GM18951 (cell line): ENCODE results near the gene CDH1.
A peak's percentile ranks its signal among the peaks of the same experiment; 100 is the strongest.

Experiments
- POLR2A ChIP-seq: IDR thresholded peaks from 4 replicates; pipeline ENCODE4 v1.6.1; 2011; ENCODE audit warnings: mild to moderate bottlenecking; ENCODE audit not compliant: insufficient read length, insufficient read depth; ENCODE audit errors: extremely low read depth
- in situ Hi-C: fragments of 300-500 bp; cut with MboI; formaldehyde crosslinking; loops from one replicate; pipeline ENCODE4 v1.12.0; 2022; ENCODE audit warnings: low sequenced_read_pairs, mixed read lengths, inconsistent platforms; ENCODE audit not compliant: unreplicated experiment

Gene CDH1

GRCh38 chr16:68760671-68761275 lies 23.7 kb downstream of the CDH1 start:
- peak; percentile 17 for TF ChIP-seq POLR2A
- in situ Hi-C loops: no loop called here

DNA sequence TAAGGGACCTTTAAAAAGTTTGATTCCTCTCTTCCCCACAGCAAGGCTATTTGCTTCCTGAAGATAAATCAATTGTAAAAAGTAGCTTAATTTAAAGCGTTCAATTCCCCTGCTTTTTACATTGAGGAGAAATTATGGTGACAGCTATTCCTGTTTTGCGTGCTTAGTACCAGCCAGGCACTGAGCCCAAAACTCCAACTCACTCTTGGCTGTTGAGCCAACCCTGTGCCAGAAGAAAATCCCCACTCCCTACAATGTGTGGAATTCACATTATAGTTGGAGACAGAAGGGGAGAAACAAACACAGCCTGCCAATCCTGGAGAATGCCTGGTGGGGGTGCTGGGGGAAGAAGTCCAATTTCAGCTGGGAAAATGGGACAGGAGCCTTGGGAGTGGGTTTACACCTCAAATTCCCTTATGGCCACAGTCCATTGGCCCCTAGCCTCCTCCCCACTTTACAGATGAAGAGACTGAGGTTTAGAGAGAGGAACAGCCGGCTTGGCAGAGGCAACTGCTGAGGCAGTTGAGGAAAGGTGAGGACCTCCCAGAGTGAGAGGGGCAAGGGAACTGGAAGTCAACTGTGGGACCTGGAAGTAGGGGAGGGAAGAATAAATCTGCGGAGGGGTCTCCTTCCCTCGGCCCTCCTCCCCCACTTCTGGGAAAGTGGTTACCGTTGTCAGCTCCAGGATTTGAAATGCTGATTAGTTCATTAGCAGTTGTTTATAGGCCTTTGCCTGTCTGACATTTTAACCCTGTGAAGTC lies 26.1 kb downstream of the CDH1 start:
- TF ChIP-seq POLR2A: no peak
- in situ Hi-C loops: no loop called here

DNA sequence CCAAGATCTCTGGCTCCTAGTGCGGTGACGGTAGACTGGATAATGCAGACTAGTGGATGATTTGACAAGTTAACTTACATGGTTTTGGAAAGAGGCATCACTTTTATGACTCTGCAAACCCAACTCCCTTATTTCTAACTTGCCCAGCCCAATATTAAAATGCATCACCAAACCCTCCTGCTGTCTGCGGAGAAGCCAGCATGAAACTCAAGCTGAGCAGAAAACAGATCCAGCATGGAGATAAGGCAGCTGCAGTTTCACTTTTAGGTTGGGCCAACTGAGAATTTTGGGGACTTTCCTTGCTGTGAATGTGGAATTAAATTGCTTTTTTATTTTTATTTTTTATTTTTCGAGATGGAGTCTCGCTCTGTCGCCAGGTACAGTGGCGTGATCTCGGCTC lies 27.8 kb downstream of the CDH1 start:
- no peak for TF ChIP-seq POLR2A
- in situ Hi-C loops: no loop called here

- TF ChIP-seq POLR2A: no peak
- in situ Hi-C loops: no loop called here
Measured at GRCh38 chr16:68767581-68767980, 30.5 kb downstream of the CDH1 start.

DNA sequence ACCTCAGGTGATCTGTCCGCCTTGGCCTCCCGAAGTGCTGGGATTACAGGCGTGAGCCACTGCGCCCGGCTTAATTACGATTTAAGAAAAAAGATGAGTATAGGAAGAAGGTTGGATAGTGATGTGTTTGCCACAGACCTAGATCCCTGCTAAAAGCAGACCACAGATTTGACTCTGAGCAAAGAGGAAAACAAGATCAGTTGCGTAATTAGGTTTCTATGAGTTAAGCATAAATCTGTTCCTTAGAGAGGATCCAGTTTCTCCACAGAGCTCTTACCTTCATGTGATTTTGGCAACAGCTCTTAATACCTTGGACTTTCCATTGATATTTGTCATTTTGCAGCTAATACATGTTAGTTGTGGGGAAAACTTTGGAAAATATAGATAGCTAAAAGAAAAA lies 31.1 kb downstream of the CDH1 start:
- in situ Hi-C loops: no loop called here
- TF ChIP-seq POLR2A: no peak

- in situ Hi-C loops: no loop called here
- TF ChIP-seq POLR2A: no peak
Measured at GRCh38 chr16:68768771-68769170, 31.7 kb downstream of the CDH1 start.

DNA sequence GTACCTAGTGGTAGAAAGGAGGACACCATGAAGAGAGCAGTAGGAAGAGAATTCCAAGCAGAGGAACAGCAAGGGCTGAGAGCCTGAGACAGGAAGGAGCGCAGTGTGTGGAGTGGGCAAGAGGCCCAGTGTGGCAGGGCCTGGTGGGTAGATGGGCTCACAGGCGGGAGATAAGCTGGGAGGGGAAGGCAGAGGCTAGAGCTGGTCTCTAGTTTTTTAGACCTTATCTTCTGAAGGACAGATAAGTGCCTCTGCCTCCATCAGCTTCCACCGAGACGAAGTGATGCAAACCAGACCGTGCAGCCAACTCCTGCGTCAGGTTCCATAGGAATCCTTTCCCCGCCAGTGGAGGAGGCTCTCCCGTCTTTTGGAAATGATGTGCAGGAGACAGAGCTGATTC lies 33.6 kb downstream of the CDH1 start:
- in situ Hi-C loops: no loop called here
- TF ChIP-seq POLR2A: no peak

GRCh38 chr16:68772030-68772681 lies 35.1 kb downstream of the CDH1 start:
- in situ Hi-C loops: no loop called here
- TF ChIP-seq POLR2A: no peak

GRCh38 chr16:68772871-68773270 lies 35.8 kb downstream of the CDH1 start:
- TF ChIP-seq POLR2A: no peak
- in situ Hi-C loops: no loop called here

GRCh38 chr16:68774982-68775634 lies 38.0 kb downstream of the CDH1 start:
- TF ChIP-seq POLR2A: no peak
- in situ Hi-C loops: no loop called here

GRCh38 chr16:68776821-68777485 lies 39.9 kb downstream of the CDH1 start:
- TF ChIP-seq POLR2A: no peak
- in situ Hi-C loops: no loop called here

GRCh38 chr16:68778551-68779231 lies 41.6 kb downstream of the CDH1 start:
- in situ Hi-C loops: no loop called here
- no peak for TF ChIP-seq POLR2A
